Mucosa of rectum (tissue), 2 donors: ENCODE measurements around the gene FHOD3.

ENCODE experiments used
- H3K27ac ChIP-seq, 2 donors: one replicate each; pipeline ENCODE4 v1.7.0; 2013; ENCODE audit warnings: inconsistent platforms in 2 of 2, low read depth in 2 of 2, low read length in 2 of 2
- H3K27me3 ChIP-seq, 2 donors: one replicate each; pipeline ENCODE4 v1.7.0; 2013; ENCODE audit warnings: low read length in 2 of 2; ENCODE audit not compliant: control insufficient read depth in 2 of 2, insufficient read depth in 2 of 2
- H3K36me3 ChIP-seq, 2 donors: one replicate each; pipeline ENCODE4 v1.7.0; 2013; ENCODE audit warnings: low read length in 2 of 2; ENCODE audit not compliant: control insufficient read depth in 2 of 2, insufficient read depth in 2 of 2
- H3K4me1 ChIP-seq, 2 donors: one replicate each; pipeline ENCODE4 v1.7.0; 2013; ENCODE audit warnings: low read length in 2 of 2, mild to moderate bottlenecking in 1 of 2; ENCODE audit not compliant: control insufficient read depth in 2 of 2, insufficient read depth in 2 of 2
- H3K4me3 ChIP-seq, 2 donors: one replicate each; pipeline ENCODE4 v1.7.0; 2013; ENCODE audit warnings: low read length in 2 of 2
- H3K9ac ChIP-seq, 2 donors: one replicate each; pipeline ENCODE4 v1.7.0; 2013; ENCODE audit warnings: low read length in 2 of 2, low read depth in 1 of 2, mild to moderate bottlenecking in 1 of 2
- H3K9me3 ChIP-seq, 2 donors: one replicate each; pipeline ENCODE4 v1.7.0; 2013; ENCODE audit warnings: low read length in 2 of 2; ENCODE audit not compliant: control insufficient read depth in 2 of 2
- donor health status: healthy.
- donor health status: Normal muscosa, but diverticular disease.

FHOD3 gene

GRCh38 chr18:36499938-36500337 lies 202.4 kb downstream of the FHOD3 start:
- H3K36me3 ChIP-seq = no peaks in the 10 kb centered on the region
- no peaks in the 10 kb centered on the region for H3K9me3 ChIP-seq
- no peaks in the 10 kb centered on the region for H3K4me1 ChIP-seq
- H3K4me3 ChIP-seq = no peak overlapping the region
- no peak overlapping the region for H3K27ac ChIP-seq
- H3K9ac ChIP-seq = no peak overlapping the region
- no peaks in the 10 kb centered on the region for H3K27me3 ChIP-seq

- Histone ChIP-seq H3K27ac (no peak overlapping the region), H3K36me3 (no peaks in the 10 kb centered on the region), H3K9ac (no peak overlapping the region), H3K27me3 (no peaks in the 10 kb centered on the region), H3K4me3 (no peak overlapping the region), H3K9me3 (no peaks in the 10 kb centered on the region), H3K4me1 (no peaks in the 10 kb centered on the region)
Measured at GRCh38 chr18:36501100-36501499, 203.6 kb downstream of the FHOD3 start.

- Histone ChIP-seq H3K9ac (no peak overlapping the region), H3K27ac (no peak overlapping the region), H3K4me1 (no peaks in the 10 kb centered on the region), H3K36me3 (no peaks in the 10 kb centered on the region), H3K4me3 (no peak overlapping the region), H3K27me3 (no peaks in the 10 kb centered on the region), H3K9me3 (no peaks in the 10 kb centered on the region)
Measured at GRCh38 chr18:36503477-36503876, 206.0 kb downstream of the FHOD3 start.

- Histone ChIP-seq H3K27me3 (no peaks in the 10 kb centered on the region), H3K9me3 (no peaks in the 10 kb centered on the region), H3K4me3 (no peak overlapping the region), H3K27ac (no peak overlapping the region), H3K36me3 (no peaks in the 10 kb centered on the region), H3K4me1 (no peaks in the 10 kb centered on the region), H3K9ac (no peak overlapping the region)
Measured at GRCh38 chr18:36504928-36505327, 207.4 kb downstream of the FHOD3 start.

GRCh38 chr18:36505665-36506064 lies 208.2 kb downstream of the FHOD3 start:
- Histone ChIP-seq H3K27ac (no peak overlapping the region), H3K4me3 (no peak overlapping the region), H3K4me1 (no peaks in the 10 kb centered on the region), H3K36me3 (no peaks in the 10 kb centered on the region), H3K9me3 (no peaks in the 10 kb centered on the region), H3K9ac (no peak overlapping the region), H3K27me3 (no peaks in the 10 kb centered on the region)

GRCh38 chr18:36509646-36510197 lies 212.2 kb downstream of the FHOD3 start:
- Histone ChIP-seq H3K36me3 (no peaks in the 10 kb centered on the region), H3K4me1 (peaks cover 10 to 22% of the 10 kb centered on the region in 2 donors), H3K9ac (no peak overlapping the region), H3K27me3 (no peaks in the 10 kb centered on the region), H3K27ac (no peak overlapping the region), H3K9me3 (no peaks in the 10 kb centered on the region), H3K4me3 (no peak overlapping the region)

GRCh38 chr18:36511791-36512352 lies 214.4 kb downstream of the FHOD3 start:
- Histone ChIP-seq H3K36me3 (no peaks in the 10 kb centered on the region), H3K9ac (no peak overlapping the region), H3K27me3 (no peaks in the 10 kb centered on the region)

GRCh38 chr18:36513556-36513955 lies 216.0 kb downstream of the FHOD3 start:
- H3K4me3 ChIP-seq = no peak overlapping the region
- H3K9ac ChIP-seq = no peak overlapping the region
- H3K4me1 ChIP-seq = peaks cover 10 to 22% of the 10 kb centered on the region in 2 donors
- H3K36me3 ChIP-seq = no peaks in the 10 kb centered on the region
- H3K27me3 ChIP-seq = no peaks in the 10 kb centered on the region
- H3K9me3 ChIP-seq = no peaks in the 10 kb centered on the region
- no peak overlapping the region for H3K27ac ChIP-seq

More at GRCh38 chr18:36511791-36512352, 214.4 kb downstream of the FHOD3 start:
- H3K4me1 ChIP-seq = peaks cover 10 to 22% of the 10 kb centered on the region in 2 donors
- H3K4me3 ChIP-seq = peak overlapping the region in 1 of 2 donors; percentile 34
- H3K27ac ChIP-seq = no peak overlapping the region
- no peaks in the 10 kb centered on the region for H3K9me3 ChIP-seq

GRCh38 chr18:36514778-36515177 lies 217.3 kb downstream of the FHOD3 start:
- no peak overlapping the region for H3K4me3 ChIP-seq
- no peak overlapping the region for H3K27ac ChIP-seq
- H3K36me3 ChIP-seq = no peaks in the 10 kb centered on the region
- no peaks in the 10 kb centered on the region for H3K9me3 ChIP-seq
- H3K27me3 ChIP-seq = no peaks in the 10 kb centered on the region
- no peak overlapping the region for H3K9ac ChIP-seq
- peaks cover 10 to 22% of the 10 kb centered on the region in 2 donors for H3K4me1 ChIP-seq

- no peak overlapping the region for H3K9ac ChIP-seq
- peaks cover 10 to 17% of the 10 kb centered on the region in 2 donors for H3K4me1 ChIP-seq
- no peaks in the 10 kb centered on the region for H3K27me3 ChIP-seq
- H3K27ac ChIP-seq = no peak overlapping the region
- no peaks in the 10 kb centered on the region for H3K36me3 ChIP-seq
- no peaks in the 10 kb centered on the region for H3K9me3 ChIP-seq
- no peak overlapping the region for H3K4me3 ChIP-seq
Measured at GRCh38 chr18:36516258-36516657, 218.7 kb downstream of the FHOD3 start.
